ENCODE results near the gene SCN4B. TPM values are rescaled to one million over a fixed set of nuclear protein-coding genes. Genes with fewer than 3 reads are reported as not detected.

The SCN4B gene
- total RNA-seq, 1 experiment from 2014 or later = 1.6 TPM

DNA sequence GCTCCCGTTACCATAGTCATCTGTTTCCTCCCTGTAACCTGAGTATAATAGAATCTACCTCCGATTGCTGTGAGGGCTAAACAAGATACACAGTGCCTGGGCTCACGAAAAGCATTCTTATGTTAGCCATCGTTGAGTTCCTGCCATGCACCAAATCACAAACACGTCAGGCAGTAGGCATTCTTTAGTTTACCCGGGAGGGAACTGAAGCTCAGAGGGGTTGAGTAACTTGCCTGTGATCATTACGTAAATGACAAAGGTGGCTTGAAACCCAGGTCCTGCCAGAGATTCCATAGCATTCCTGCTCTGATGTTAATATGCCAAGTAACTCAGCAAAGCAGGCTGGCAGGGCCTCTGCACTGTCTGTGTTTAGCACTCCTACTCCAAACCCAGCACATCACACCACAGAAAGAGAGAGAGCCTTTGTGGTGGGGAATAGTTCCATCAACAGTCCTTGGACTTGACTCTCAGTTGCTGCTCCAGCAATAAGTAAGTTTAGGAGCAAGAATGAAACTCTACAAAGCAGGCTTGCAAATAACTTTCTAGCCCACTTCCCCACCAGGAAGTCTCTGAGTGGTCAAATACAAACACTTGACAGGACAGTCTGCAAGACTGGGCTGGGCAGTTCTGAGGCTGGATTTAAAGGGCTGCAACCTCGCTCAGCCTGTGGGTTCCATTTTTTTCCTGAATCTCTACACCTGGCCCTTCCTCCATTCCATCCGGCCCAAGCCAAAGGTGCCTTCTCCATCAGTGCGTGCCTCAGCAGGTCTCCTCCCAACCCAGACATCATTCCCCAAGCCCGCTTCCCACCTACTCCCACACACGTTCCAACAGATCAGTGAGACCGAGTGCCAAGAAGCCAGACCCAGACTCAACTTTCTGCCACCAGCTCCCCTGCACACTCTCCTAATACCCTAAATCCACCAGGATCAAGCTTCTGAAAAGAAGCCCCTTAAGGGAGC lies 22.7 kb upstream of the SCN4B start:
- Histone ChIP-seq H4K91ac (ENCODE audit: insufficient read length, low read depth, low read length) (no peak overlapping the region), H3K9ac (ENCODE audit: extremely low read depth, insufficient read length, low read length) (peak overlapping the region; percentile 10), H3K27me3 (ENCODE audit: insufficient read depth, low read length) (peaks cover 28% of the 10 kb centered on the region; the same call in 1 of the 2 replicates), H3K9me3 (ENCODE audit: control insufficient read depth, low read depth, low read length) (no peaks in the 10 kb centered on the region), H2BK5ac (ENCODE audit: insufficient read length, low read length) (no peak overlapping the region), H2BK15ac (ENCODE audit: low read depth, low read length) (no peak overlapping the region), H2AFZ (ENCODE audit: low read length) (no peak overlapping the region), H2BK12ac (ENCODE audit: insufficient read length, low read depth, low read length) (no peak overlapping the region), H4K20me1 (ENCODE audit: control insufficient read depth, insufficient read depth, insufficient read length) (no peaks in the 10 kb centered on the region), H2BK120ac (ENCODE audit: low read depth, low read length, poor library complexity, severe bottlenecking) (no peak overlapping the region), H4K5ac (ENCODE audit: insufficient read length, low read depth, low read length) (no peak overlapping the region), H3K79me2 (ENCODE audit: insufficient read depth, low read length) (no peaks in the 10 kb centered on the region), H3T11ph (ENCODE audit: low read length) (no peak overlapping the region), H3K14ac (ENCODE audit: insufficient read depth, low read length) (peak overlapping the region; percentile 19; the same call in 1 of the 2 replicates), H3K27ac (ENCODE audit: insufficient read length, low read depth, low read length) (no peak overlapping the region), H3K56ac (ENCODE audit: insufficient read length, low read depth, low read length) (no peak overlapping the region), H2BK20ac (ENCODE audit: low read depth, low read length, poor library complexity, severe bottlenecking) (no peak overlapping the region), H3K4me2 (ENCODE audit: insufficient read depth, insufficient read length, low read length) (peak overlapping the region; percentile 90), H3K4me1 (ENCODE audit: insufficient read depth, low read length) (peaks cover 6% of the 10 kb centered on the region; the same call in 1 of the 2 replicates), H2AK5ac (ENCODE audit: insufficient read length, low read length) (no peak overlapping the region), H3K23ac (ENCODE audit: insufficient read length, low read depth, low read length) (no peak overlapping the region), H3K79me1 (ENCODE audit: insufficient read depth, low read depth, low read length, poor library complexity, severe bottlenecking) (no peaks in the 10 kb centered on the region), H3K18ac (ENCODE audit: insufficient read length, low read depth, low read length) (no peak overlapping the region), H3K4ac (ENCODE audit: low read depth, low read length) (no peak overlapping the region), H4K8ac (replicated peaks; ENCODE audit: insufficient read length, low read depth, low read length) (no peak overlapping the region), H3K23me2 (ENCODE audit: insufficient read length, low read depth, low read length, poor library complexity, severe bottlenecking) (peaks cover 13% of the 10 kb centered on the region)
- TF ChIP-seq, protein P1, sequence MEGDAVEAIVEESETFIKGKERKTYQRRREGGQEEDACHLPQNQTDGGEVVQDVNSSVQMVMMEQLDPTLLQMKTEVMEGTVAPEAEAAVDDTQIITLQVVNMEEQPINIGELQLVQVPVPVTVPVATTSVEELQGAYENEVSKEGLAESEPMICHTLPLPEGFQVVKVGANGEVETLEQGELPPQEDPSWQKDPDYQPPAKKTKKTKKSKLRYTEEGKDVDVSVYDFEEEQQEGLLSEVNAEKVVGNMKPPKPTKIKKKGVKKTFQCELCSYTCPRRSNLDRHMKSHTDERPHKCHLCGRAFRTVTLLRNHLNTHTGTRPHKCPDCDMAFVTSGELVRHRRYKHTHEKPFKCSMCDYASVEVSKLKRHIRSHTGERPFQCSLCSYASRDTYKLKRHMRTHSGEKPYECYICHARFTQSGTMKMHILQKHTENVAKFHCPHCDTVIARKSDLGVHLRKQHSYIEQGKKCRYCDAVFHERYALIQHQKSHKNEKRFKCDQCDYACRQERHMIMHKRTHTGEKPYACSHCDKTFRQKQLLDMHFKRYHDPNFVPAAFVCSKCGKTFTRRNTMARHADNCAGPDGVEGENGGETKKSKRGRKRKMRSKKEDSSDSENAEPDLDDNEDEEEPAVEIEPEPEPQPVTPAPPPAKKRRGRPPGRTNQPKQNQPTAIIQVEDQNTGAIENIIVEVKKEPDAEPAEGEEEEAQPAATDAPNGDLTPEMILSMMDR (conservative IDR thresholded peaks at IDR 0.05) = no peak
- Mint-ChIP-seq H3K36me3 (ENCODE audit: insufficient read depth in 1 of 3, low read depth in 3 of 3) (no peaks in the 10 kb centered on the region), H3K27me3 (ENCODE audit: low read depth) (peaks cover 70% of the 10 kb centered on the region), H3K4me3 (peak overlapping the region; percentile 59 to 86), H3K9me3 (no peaks in the 10 kb centered on the region; a peak in 1 of 5 replicates), H3K4me1 (peaks cover 44% of the 10 kb centered on the region in 2 experiments), H3K27ac (0 out of 7 replicates have a peak overlapping the region, but pooled peaks of 1 of the 3 experiments have one; percentile 27)
- WGBS (ENCODE audit: extremely low coverage, insufficient read length, low lambda C conversion rate) = no CpG with 5 or more reads among the region's 13 CpGs
- no peak for DNase-seq
